ENCODE results near the gene CDCP1.

CDCP1 gene

DNA sequence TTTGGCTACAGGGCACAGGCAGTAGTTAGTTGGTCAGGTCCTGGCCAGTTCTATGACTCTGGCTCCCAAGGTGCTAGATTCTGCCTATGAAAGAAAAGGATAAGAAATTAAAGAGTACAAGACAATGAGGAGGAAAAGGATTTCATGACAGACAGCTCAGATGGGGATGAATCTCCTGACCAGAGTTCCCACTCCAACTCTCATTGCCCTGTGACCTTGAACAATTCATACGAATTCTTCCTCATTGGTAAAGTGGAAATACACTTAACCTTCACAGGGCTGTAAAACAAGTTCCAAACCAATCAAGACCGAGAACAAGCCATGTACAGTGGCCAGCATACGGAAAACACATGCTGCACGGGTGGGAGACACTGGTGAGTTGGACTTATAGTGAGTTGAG is 96.4 kb downstream of the CDCP1 start:
- Histone ChIP-seq H3K4me2 (ENCODE audit: low read length) (no peak overlapping the region), H3K9ac (ENCODE audit: low read length) (no peak overlapping the region), H3K4me3 (ENCODE audit: low read depth, low read length, poor library complexity, severe bottlenecking) (no peak overlapping the region), H3K9me3 (ENCODE audit: low read length) (no peaks in the 10 kb centered on the region), H3K27ac (ENCODE audit: low read depth, low read length, poor library complexity, severe bottlenecking) (no peak overlapping the region), H3K27me3 (ENCODE audit: insufficient read depth, low read length) (0 out of 2 replicates have a peak, but pooled peaks cover 4% of the 10 kb centered on the region), H2AFZ (ENCODE audit: low read length) (no peak overlapping the region), H4K20me1 (ENCODE audit: insufficient read depth, low read length) (no peaks in the 10 kb centered on the region), H3K4me1 (ENCODE audit: insufficient read depth, low read length, severe bottlenecking) (no peaks in the 10 kb centered on the region), H3K79me2 (ENCODE audit: insufficient read depth, low read length) (no peaks in the 10 kb centered on the region), H3K36me3 (ENCODE audit: insufficient read depth, low read length) (no peaks in the 10 kb centered on the region), H3K9me2 (ENCODE audit: low read depth, low read length) (no peaks in the 10 kb centered on the region), H3F3A (ENCODE audit: insufficient read depth, low read length) (no peaks in the 10 kb centered on the region)
- no peak for TF ChIP-seq EZH2 (IDR thresholded peaks at IDR 0.05; ENCODE audit: borderline replicate concordance, low read length)
- TF ChIP-seq, protein P1, sequence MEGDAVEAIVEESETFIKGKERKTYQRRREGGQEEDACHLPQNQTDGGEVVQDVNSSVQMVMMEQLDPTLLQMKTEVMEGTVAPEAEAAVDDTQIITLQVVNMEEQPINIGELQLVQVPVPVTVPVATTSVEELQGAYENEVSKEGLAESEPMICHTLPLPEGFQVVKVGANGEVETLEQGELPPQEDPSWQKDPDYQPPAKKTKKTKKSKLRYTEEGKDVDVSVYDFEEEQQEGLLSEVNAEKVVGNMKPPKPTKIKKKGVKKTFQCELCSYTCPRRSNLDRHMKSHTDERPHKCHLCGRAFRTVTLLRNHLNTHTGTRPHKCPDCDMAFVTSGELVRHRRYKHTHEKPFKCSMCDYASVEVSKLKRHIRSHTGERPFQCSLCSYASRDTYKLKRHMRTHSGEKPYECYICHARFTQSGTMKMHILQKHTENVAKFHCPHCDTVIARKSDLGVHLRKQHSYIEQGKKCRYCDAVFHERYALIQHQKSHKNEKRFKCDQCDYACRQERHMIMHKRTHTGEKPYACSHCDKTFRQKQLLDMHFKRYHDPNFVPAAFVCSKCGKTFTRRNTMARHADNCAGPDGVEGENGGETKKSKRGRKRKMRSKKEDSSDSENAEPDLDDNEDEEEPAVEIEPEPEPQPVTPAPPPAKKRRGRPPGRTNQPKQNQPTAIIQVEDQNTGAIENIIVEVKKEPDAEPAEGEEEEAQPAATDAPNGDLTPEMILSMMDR (IDR thresholded peaks at IDR 0.05; ENCODE audit: low read length), result no peak

DNA sequence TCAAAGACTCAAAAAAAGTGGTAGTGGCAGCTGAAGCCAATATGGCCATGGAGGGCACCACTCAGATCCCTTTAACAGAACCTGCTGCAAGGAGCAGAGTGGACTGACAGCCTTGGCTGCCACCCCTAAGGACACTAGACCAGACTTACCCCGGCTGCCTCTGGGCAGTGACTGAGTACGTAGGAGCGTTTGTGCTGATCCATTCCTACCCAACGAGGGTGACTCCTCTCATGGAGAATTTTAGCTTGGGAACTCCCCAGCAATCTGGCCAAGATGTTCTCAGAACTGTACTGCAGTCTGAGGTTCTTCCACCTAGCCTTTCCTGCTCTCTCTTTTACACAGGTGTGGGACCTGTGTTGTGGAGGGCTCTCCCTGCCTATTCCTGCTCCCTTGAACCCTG is 97.9 kb downstream of the CDCP1 start:
- no peak overlapping the region for H3K27ac ChIP-seq (ENCODE audit: low read depth, low read length, poor library complexity, severe bottlenecking)
- no peaks in the 10 kb centered on the region for H3K9me2 ChIP-seq (ENCODE audit: low read depth, low read length)
- no peaks in the 10 kb centered on the region for H3K9me3 ChIP-seq (ENCODE audit: low read length)
- H4K20me1 ChIP-seq (ENCODE audit: insufficient read depth, low read length), result no peaks in the 10 kb centered on the region
- H3F3A ChIP-seq (ENCODE audit: insufficient read depth, low read length), result no peaks in the 10 kb centered on the region
- H2AFZ ChIP-seq (ENCODE audit: low read length), result no peak overlapping the region
- 0 out of 2 replicates have a peak, but pooled peaks cover 4% of the 10 kb centered on the region for H3K27me3 ChIP-seq (ENCODE audit: insufficient read depth, low read length)
- TF ChIP-seq, protein P1 (IDR thresholded peaks at IDR 0.05; ENCODE audit: low read length), result no peak
- TF ChIP-seq EZH2 (IDR thresholded peaks at IDR 0.05; ENCODE audit: borderline replicate concordance, low read length), result no peak
- no peak overlapping the region for H3K9ac ChIP-seq (ENCODE audit: low read length)
- no peaks in the 10 kb centered on the region for H3K4me1 ChIP-seq (ENCODE audit: insufficient read depth, low read length, severe bottlenecking)
- no peaks in the 10 kb centered on the region for H3K36me3 ChIP-seq (ENCODE audit: insufficient read depth, low read length)
- H3K4me2 ChIP-seq (ENCODE audit: low read length), result no peak overlapping the region
- no peak overlapping the region for H3K4me3 ChIP-seq (ENCODE audit: low read depth, low read length, poor library complexity, severe bottlenecking)
- no peaks in the 10 kb centered on the region for H3K79me2 ChIP-seq (ENCODE audit: insufficient read depth, low read length)

DNA sequence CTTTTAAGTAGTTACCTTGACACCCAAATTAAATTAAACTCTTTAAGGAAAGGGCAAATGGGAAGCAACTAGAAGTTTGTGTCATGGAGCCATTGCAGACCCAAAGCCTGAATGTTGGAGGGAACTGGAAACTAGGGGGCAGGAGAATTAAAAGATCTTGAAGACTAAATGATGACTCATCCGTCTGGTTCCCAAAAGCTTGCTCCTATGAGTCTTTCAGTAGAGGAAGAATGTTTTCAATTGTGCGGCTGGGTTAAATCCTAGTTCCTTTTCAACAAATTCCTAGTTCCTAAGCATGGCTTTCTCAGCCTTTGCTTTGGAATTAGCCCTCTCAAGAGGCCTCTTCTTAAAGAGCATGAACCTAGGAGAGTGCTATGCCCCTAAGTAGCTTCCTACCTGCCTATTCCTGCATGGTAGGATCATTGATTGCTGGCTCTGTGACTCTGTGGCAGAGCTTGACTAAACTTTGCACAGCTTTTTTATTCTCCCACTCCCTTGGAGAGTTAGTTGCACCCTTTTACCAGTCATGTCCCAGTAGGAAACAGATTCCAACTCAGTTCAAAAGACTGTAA is 102.4 kb downstream of the CDCP1 start:
- H3K9me3 ChIP-seq (ENCODE audit: low read length), result no peaks in the 10 kb centered on the region
- no peaks in the 10 kb centered on the region for H3K9me2 ChIP-seq (ENCODE audit: low read depth, low read length)
- no peak overlapping the region for H3K4me2 ChIP-seq (ENCODE audit: low read length)
- H3K9ac ChIP-seq (ENCODE audit: low read length), result no peak overlapping the region
- H3K27me3 ChIP-seq (ENCODE audit: insufficient read depth, low read length), result 0 out of 2 replicates have a peak, but pooled peaks cover 4% of the 10 kb centered on the region
- H3K36me3 ChIP-seq (ENCODE audit: insufficient read depth, low read length), result no peaks in the 10 kb centered on the region
- no peak overlapping the region for H2AFZ ChIP-seq (ENCODE audit: low read length)
- no peak for TF ChIP-seq EZH2 (IDR thresholded peaks at IDR 0.05; ENCODE audit: borderline replicate concordance, low read length)
- TF ChIP-seq, protein P1 (IDR thresholded peaks at IDR 0.05; ENCODE audit: low read length), result no peak
- H4K20me1 ChIP-seq (ENCODE audit: insufficient read depth, low read length), result no peaks in the 10 kb centered on the region
- no peaks in the 10 kb centered on the region for H3F3A ChIP-seq (ENCODE audit: insufficient read depth, low read length)
- no peaks in the 10 kb centered on the region for H3K4me1 ChIP-seq (ENCODE audit: insufficient read depth, low read length, severe bottlenecking)
- H3K27ac ChIP-seq (ENCODE audit: low read depth, low read length, poor library complexity, severe bottlenecking), result no peak overlapping the region
- H3K79me2 ChIP-seq (ENCODE audit: insufficient read depth, low read length), result no peaks in the 10 kb centered on the region
- no peak overlapping the region for H3K4me3 ChIP-seq (ENCODE audit: low read depth, low read length, poor library complexity, severe bottlenecking)
